NCI-H1436 (cell line): ENCODE data around the gene CCBE1.
"Not testable (repeated sequence)": the region's sequence is repeated elsewhere in the genome, so short reads cannot be mapped to it uniquely, and the experiment has no call there.

ENCODE experiments used
- DNase-seq: peaks from one replicate; lab custom pipeline; 2025; lab: John Stamatoyannopoulos, UW

Gene CCBE1

DNA sequence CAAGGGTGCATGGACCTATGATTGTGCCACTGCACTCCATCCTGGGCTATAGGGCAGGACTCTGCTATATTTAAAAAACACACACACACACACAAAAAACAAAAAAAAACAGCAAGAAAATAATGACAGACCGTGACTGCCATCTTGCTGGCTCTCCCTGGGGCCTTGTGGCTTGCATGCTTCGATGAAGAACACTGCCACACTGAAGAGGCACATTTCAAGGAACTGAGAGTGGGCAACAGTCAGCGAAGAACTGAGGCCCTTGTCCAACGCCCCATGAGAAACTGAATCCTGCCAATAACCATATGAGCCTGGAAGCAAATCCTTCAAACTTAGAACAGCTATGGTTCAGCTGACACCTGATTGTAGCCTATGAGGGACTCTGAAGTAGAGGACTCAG lies 158.1 kb downstream of the CCBE1 start:
- DNase-seq = no peak

DNA sequence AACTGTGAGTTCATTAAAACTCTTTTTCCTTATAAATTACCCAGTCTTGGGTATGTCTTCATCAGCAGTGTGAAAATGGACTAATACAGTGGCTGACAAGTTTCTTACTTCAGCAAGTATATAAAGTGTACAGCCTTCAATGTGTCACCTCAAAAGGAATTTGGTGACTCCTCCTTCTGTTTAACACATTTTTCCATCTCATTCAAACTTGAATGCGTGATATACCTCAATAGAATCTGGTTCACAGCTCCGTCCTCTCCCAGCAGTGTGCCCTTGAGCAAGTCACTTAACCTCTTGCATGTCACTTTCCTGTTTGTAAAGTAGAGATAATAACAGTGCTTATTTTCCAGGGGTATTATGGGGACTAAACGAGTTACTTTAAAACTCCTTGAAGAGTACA lies 159.6 kb downstream of the CCBE1 start:
- no peak for DNase-seq

DNA sequence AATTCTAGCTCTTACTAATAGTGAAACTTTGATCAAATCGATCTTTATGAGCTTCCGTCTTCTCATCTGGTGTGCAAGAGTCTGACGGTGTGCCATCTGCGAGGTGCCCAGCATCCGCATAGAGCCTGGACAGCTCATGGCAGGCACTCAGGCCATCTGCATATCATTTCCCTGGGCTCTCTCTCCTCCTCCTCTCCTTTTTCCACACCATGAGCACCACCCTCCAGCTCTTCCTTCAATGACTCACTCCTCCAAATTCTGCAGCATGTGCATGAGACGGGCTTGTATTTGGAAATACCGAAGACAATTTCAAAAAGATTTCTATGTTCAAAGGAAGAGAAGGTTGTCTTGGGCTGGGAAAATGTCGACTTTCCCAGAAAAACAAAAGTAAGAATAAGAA lies 161.1 kb downstream of the CCBE1 start:
- DNase-seq = no peak

DNA sequence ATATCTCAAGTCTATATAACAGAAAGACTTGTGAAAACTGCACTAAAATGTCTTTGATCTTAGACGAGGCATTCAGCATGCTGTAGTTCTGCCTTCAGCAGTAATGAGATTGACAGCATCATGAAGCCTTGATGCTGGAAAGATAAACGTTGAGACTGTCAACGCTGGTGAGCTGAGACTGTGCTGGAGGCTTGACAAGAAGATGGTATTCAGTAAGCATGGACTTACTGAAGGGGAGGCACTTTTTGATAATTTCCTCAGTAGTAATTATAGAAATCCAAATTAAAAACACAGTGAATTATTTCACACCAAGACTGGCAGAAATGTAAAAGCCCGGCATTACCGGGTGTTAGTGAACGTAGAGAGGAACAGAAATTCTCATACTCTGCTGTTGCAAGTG lies 162.2 kb downstream of the CCBE1 start:
- DNase-seq = no peak

DNA sequence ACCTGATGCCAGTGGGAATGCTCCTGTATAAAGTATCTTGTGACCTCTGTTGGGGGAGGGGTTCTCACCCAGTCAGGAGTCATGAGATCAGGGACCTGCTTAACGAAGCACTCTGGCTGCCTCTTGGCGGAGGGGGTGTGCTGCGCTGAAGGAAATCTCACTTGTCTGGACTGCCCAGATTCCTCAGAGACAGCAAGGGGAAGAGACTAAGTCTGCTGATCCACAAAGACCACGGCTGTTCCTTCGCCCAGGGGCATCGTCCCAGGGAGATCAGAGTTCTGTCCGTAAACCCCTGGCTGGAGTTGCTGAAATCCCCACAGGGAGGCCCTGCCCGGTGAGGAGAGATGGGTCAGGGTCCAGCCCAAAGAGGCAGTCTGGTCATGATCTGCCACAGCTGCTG lies 168.4 kb downstream of the CCBE1 start:
- no peak for DNase-seq

DNA sequence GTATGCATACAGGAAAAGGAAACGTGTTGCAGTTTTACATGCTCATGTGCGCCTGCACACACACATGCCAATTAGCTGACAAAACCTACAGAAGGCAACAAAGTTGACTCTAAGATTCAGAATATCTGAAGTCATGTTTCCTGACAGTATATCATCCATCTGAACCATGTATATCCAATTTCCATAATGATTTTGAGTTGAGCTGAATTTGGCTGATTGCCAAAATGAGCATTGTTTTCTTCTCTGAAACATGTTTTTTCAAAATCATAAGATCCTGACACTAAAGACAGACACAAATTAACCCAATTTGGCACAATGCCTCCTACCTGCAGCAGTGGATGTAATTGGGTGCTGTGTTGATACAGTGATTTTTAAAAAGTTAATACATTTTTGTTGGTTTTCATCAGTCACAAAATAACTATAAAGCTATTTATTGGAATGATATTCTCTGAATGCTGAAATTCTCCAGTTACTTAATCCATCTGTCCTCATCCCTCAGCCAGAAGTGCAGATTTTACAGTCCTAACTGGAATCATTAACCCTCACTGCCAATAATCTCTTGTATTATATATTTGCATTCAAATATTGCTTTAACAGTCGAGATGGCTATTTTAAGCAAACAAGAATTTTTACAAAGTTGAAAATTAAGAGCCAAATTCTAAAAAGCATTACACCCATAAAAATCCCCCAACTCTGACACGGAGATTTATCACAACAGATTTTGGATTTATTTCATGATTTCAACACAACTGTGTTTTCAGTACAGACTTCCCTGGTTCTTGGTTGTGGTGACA lies 176.5 kb downstream of the CCBE1 start:
- DNase-seq = no peak

DNA sequence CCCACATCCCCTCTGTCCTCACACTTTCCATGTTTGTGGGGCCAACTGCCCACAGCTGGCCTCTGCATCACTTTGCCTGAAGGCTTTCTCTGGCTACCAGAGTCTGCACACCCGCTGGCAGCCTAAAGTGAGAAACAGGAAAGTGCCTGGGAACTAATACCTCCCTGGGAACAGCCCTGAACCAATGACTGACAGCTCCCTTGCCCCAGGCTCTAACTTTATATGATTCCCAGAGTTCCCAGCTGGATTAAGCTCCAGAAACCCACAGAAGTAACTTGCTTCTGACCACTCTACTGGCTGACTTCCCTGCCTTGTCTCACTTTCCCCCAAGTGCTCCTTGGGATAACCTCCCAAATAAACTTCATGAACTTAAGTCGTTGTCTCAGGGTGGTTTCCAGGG lies 178.5 kb downstream of the CCBE1 start:
- DNase-seq = no peak

DNA sequence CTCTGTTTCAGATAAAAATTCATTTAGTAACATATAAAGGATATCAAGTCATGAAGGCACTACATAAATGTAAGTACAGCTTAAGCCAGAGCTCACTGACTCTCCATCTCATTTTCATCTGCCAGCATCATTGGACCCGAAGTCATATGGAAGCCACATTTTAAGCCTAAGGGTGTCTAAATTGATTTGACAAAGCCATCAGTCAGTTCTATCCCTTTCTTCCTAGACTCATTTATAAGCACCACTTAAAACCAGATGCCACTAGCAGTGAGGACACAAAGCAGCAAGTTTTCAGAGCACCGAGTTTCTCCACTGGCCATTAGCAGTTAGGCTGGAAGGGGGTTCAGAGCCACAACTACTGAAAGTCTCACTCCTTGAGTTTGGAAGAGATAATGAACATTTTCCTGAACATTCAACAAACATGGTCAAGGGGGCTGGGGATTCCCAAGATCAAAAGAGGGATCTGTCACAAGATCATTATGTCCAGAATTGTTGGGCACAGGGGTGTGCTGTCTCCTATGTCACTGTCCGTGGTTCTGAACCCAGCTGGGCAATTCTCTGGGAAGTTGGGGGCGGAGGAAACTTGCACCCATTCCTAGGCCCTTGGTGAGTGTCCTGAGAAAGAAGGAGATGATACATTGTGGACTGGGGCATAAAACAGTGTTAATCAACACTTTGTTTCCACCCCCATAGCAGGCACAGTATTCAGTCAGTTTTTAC lies 179.6 kb downstream of the CCBE1 start:
- DNase-seq = no peak

DNA sequence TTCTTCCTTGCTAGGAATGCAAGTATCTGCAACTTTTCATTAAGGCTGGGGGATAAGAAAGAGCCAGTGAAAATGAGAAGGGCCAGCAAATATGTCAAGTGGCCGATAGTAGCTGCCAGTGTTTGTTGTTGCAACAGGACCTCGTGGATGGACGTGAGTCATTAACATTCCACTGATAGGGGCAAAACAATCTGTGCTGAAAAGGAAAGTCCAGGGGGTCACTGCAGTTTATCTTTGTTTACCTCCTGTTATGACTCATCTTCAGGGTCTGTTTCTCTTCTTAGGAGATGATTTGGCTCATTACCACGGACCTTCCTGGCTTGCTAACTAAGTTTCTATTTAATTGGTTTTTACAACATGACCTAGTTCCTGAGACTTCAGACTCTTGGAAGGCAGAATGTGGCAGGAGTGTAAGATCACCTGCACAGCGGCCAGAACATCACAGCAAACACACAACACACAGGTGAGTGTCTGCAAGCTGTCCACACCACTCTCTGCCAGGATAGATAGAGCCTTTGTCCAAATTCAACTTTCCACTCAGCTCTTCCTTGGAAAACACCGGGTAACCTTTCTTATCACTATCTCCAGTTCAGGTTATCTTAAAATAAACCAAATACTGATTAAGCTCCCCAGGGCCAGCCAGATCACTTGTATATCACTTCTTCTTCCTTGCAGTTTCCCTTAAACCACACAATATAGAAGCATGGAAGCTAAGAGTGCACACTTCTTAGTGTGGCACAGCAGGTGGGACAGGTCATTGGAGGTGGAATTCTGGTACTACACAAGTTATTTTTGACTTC lies 180.7 kb downstream of the CCBE1 start:
- DNase-seq = no peak

DNA sequence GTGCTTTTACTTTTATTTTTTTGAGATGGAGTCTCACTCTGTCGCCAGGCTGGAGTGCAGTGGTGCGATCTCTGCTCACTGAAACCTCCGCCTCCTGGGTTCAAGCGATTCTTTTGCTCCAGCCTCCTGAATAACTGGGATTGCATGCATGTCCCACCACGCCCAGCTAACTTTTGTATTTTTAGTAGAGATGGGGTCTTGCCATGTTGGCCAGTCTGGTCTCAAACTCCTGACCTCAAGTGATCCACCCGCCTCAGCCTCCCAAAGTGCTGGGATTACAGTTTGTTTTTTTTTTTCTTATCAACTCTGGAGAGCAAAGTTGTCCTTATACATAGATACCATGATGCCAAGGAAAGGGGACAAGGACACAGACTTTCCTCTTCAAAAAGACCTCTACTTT lies 181.3 kb downstream of the CCBE1 start:
- DNase-seq = not testable (repeated sequence)

DNA sequence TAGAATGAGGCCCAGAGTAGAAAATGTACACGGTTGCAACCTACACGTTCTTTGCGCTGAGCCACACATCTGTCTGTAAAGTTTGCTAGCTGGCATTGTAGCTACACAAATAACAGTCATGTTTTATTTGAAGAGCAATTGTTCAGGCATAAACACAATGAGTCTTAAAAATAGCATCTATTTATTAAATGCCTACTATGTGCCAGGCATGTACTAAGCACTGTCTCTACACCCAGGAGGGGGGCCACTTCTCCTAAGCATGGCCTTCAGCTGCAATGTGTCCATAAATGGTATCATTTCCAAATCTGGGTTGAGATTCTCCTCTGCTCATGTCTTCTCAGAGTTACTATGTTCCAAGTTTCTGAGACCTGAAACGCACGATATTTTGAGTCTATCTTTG lies 182.1 kb downstream of the CCBE1 start:
- no peak for DNase-seq

DNA sequence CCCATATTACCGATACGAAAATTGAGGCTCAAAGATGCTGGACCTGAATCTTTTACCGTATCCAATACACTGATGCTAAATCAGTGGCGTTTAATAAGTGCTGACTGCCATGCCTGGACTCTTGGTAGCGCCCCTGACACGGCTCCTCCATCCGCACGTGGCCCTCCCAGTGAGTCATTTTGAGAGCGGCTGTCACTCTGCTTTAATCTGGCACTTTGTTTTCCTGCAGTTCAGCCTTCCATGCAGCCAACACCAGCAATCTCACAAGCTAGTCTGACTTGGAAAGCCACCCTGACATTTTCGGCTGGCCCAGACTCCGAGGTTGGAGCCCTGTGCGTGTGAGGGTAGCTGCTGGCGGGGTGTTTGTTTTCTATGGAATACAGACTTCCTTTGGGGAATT lies 183.0 kb downstream of the CCBE1 start:
- DNase-seq = no peak

DNA sequence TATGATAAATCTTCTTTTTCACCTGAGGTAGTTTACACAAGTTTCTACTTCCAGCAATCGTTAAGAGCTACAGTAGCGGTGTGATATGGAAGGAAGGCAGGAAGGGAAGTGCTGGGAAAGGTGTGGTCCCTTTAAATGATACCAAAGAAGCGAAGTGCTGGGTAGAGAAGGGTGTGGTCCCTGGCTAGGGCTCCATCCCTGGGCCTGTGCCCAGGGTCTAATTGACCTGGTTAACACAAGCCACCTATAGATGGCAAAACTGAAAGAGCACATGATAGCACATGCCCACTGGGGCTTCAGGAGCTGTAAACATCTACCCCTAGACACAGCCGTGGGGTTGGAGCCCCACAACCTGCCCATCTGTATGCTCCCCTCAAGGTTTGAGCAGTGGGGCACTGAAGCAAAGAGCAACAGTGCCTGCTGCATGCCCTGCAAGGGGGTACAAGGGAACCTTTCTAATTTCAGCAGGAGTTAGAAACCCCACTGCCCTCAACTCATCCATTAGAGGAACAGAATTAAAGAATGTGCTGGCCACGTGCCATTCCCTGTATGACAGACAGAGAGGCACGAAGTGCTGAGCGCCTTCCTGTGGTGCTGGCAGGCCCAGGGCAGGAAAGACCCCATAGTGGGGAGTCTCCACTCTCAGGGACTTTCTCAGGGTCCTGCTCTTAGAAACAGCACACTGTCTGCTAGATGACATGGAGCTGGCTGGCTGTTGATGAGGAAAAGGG lies 185.0 kb downstream of the CCBE1 start:
- DNase-seq = no peak

DNA sequence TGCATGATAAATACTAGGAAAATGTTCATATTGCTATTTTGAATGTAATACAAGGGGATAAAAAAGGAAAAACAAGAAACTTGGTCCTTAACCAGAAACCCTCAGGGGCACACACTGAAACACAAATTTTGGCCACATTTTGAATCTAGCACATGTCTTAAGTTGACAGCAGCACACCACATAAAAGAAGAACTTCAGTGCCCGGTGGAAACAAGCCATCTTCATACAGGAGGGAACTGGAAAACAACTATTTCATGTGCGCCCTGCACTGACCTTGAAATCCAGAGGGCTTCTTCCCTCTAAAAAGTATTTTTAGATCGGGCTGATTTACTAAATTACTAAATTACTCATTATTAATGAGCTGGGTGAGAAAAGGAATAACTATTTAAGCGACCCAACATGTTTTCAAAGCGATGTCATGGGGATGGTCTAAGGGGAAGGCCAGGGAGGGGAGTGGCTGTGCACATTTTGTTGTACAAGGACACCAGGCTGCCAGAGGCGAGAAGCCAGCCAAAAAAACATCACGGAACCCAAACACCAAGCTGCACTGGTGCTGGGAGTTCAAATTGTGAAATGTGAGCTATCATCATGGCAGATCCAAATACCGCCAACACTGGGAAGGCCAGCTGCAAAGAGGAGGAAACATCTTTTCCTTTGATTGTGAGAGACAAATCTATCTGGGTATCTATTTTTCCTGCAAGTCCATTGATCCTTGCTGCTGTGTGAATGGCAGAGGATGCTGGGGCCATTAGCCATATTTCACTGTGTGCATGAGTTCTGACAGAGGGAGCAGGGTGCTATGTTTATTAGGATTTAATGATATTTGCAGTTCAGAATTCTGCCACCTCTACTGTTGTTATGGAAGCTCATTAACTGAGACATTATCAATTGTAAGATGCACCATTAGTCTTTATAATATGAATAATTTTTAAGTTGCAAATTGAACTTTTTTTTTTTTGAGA lies 187.5 kb downstream of the CCBE1 start:
- no peak for DNase-seq

DNA sequence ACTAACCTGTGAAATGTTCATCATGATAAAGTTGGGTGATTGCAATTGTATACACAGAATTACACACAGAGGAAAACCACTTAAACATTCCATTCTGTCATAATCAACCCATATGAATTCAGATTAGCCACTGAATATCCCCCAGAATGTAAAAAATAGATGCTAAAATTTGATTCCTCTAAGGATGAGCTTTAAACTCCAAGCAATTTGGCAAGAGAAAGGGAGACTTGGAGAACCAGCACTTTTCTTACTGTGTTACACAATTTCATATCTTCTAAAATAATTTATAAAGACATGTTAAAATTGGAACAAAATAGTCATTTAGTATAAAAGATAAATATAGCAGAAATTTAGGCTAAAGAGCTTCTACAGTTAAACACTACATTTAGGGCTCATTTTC lies 191.9 kb downstream of the CCBE1 start:
- no peak for DNase-seq

DNA sequence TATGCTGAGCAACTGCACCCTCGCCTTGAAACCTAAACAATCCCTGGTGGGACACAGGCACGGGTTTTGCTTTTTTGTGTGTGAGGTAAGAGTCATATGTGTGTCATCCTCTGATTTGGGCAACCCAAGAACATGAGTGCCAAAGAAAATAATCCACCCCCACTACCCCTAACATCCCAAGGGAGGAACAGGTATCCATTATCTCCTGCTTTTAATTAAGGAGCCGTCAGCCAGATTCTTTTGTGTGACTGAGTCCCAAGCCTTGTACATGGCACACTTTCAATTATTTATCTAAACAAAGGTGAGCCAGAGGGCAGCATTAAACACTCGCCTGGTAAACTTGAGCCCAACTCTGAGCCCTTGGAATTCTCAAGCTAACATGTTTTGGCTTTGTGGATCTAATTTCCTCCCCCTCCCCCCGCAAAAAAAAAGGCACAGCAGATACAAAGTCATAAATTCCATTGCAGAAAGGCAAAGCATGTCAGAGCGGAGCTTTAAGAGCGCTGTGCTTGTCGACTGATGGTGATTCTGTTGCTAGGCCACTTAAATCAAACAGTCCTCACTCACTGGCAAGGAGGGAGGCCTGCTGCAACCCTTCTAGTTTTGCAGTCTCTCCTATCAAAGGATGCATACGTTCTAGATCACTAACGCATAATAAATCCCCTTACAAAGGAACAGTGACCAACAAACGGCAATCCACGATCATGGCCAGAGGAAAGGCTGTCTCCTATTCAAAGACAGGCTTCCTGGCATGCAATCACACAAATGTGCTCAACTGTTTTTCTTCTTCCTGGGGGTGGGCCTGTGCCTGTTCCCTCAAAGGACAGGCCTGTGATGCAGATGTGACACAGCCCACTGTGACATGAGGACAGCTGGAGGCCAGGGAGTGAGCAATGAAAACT lies 194.7 kb downstream of the CCBE1 start:
- DNase-seq = no peak

DNA sequence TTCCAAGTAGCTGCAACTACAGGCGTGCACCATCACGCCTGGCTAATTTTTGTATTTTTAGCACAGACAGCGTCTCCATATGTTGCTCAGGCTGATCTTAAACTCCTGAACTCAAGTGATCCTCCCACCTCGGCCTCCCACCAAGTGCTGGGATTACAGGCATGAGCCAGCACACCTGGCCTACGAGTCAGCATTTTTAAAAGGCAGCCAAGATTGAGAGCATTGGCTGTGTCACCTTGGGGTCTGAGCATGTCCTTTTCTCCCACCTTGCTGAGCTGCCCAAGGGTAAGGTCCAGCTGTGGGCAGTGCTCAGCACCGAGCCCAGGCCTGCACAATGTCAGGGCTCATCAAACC lies 195.3 kb downstream of the CCBE1 start:
- no peak for DNase-seq

DNA sequence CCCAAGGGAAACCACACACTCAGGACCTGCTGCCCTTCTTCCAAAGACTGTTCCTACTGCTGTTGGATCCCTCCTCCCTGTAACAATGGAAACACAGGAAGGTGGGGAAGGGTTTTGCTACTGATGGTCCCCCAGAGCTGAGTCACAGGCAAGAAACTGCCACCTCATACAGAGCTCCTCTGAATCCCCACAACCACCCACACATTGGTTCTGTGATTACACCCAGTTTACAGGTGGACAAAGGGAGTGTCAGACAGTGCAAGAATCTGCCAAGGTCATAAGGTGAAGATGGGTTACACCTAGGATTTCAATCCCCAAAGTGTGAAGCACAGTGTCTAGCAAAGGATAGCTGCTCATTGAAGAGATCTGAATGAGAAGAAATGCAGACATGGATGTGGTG lies 196.5 kb downstream of the CCBE1 start:
- DNase-seq = no peak

DNA sequence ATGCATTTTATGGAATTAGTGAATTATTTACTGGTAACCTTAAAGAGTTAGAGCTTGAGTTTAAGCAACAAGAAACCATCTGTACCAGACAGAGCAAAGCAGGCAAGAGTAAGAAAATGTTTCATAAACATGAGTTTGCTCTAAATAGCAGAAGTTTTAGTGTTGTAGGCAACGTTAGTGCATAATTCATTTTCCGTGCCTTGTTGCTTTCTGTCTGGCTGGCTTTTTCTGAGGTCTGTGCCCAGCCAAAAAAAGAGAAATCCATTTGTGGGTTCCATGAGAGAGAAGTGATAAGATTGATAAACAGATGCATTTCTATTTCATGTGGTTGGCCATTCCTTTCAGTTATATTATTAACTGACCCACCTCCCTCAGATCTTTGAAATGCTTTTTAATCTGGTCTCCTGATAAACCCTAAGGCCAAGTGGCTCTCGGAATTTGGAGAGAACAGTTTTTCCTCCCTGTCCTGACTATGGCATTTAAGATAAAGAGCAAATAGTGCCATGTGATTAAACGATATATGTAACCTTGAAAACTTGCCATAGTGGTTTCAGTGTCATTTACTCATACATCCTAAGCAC lies 198.6 kb downstream of the CCBE1 start:
- no peak for DNase-seq
